Muscle layer of duodenum (tissue), 2 donors: ENCODE results near the gene GIMAP6.
A peak's percentile ranks its signal among the peaks of the same experiment; 100 is the strongest.
"Not testable (repeated sequence)": the region's sequence is repeated elsewhere in the genome, so short reads cannot be mapped to it uniquely, and the experiment has no call there.

ENCODE experiments used
- H3K27ac ChIP-seq: one replicate; pipeline ENCODE4 v1.7.0; 2013; ENCODE audit warnings: mild to moderate bottlenecking, low read length
- H3K27me3 ChIP-seq: one replicate; pipeline ENCODE4 v1.7.0; 2013; ENCODE audit warnings: low read depth, mild to moderate bottlenecking, control low read depth, low read length
- H3K36me3 ChIP-seq, 2 donors: one replicate each; pipeline ENCODE4 v1.7.0; 2013; ENCODE audit warnings: low read length in 2 of 2, control low read depth in 1 of 2, mild to moderate bottlenecking in 1 of 2; ENCODE audit not compliant: insufficient read depth in 2 of 2, control insufficient read depth in 1 of 2
- H3K4me1 ChIP-seq, 2 donors: one replicate each; pipeline ENCODE4 v1.7.0; 2013; ENCODE audit warnings: low read length in 2 of 2, mild to moderate bottlenecking in 2 of 2, control low read depth in 1 of 2, moderate library complexity in 1 of 2; ENCODE audit not compliant: insufficient read depth in 2 of 2, control insufficient read depth in 1 of 2
- H3K4me3 ChIP-seq, 2 donors: one replicate each; pipeline ENCODE4 v1.7.0; 2013; ENCODE audit warnings: low read length in 2 of 2, low read depth in 1 of 2, mild to moderate bottlenecking in 1 of 2
- H3K9me3 ChIP-seq, 2 donors: one replicate each; pipeline ENCODE4 v1.7.0; 2013; ENCODE audit warnings: low read length in 2 of 2, control low read depth in 1 of 2, mild to moderate bottlenecking in 1 of 2; ENCODE audit not compliant: control insufficient read depth in 1 of 2
- donor health status: healthy.

Gene GIMAP6

DNA sequence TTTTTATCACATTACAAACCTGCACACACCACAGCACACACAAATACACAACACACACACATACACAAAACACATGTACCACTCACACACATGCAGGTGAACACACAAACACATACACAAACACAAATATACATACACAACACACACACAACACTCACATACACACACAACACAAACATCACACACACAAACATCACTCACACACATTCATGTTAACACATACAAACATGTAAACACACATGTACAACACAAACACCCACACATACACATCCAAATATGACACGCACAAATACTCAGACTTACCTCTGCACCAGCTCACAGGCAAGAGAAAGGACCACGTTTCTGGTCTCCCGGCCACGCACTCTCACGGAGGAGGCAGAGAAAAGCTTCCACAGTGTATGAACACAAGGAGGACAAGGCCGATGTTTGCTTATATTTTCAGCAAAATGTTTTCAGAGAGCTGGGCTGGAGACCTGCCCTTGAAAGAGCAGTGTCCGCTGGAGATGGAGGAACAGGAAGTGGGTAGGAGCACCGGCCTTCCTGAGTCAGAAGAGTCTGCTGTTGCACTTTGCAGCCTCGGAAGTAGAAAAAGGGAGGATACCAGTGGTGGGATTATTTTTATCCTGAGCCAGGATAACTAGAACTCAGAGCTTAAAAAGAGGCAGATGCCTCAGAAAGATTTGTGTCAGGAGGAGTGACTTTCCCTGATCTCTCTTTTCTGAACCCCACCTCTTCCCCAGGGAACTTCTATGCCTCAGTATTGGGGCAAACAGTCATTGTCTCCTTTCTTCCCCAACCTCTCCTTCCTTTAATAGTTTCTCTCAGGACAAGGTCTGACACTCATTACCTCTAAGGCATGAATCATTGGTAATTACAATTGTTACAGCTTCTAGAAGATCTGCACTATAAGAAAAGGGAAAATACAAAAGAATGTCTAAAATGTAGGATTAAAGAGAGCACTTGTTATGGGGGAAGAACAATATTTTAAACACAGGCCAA, at the start of gene GIMAP6:
Gene GIMAP6 (minus strand): TSS at position 520 of the 999 bp plus-strand sequence. CDS start 2,243 bp downstream, outside the sequence.
- Histone ChIP-seq H3K27me3 (no peaks in the 10 kb centered on the region), H3K4me3 (peak within 1 kb of the TSS; percentile 49 to 70), H3K9me3 (no peaks in the 10 kb centered on the region), H3K27ac (peak within 1 kb of the TSS; percentile 85), H3K4me1 (no peaks in the 10 kb centered on the region), H3K36me3 (no peaks in the 10 kb centered on the region)

DNA sequence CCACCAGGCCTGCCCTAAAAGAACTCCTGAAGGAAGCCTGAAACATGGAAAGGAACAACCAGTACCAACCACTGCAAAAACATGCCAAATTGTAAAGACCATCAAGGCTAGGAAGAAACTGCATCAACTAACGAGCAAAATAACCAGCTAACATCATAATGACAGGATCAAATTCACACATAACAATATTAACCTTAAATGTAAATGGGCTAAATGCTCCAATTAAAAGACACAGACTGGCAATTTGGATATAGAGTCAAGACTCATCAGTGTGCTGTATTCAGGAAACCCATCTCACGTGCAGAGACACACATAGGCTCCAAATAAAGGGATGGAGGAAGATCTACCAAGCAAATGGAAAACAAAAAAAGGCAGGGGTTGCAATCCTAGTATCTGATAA, 48.2 kb upstream of the GIMAP6 start:
- H3K27me3 ChIP-seq, H3K36me3 ChIP-seq, H3K27ac ChIP-seq, H3K4me1 ChIP-seq, H3K4me3 ChIP-seq, H3K9me3 ChIP-seq: not testable (repeated sequence)

DNA sequence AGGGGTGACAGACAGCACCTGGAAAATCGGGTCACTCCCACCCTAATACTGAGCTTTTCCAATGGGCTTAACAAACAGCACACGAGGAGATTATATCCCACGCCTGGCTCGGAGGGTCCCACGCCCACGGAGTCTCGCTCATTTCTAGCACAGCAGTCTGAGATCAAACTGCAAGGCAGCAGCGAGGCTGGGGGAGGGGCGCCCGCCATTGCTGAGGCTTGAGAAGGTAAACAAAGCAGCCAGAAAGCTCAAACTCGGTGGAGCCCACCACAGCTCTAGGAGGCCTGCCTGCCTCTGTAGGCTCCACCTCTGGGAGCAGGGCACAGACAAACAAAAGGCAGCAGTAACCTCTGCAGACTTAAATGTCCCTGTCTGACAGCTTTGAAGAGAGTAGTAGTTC, 46.4 kb upstream of the GIMAP6 start:
- H3K27ac ChIP-seq, H3K9me3 ChIP-seq, H3K4me1 ChIP-seq, H3K4me3 ChIP-seq, H3K36me3 ChIP-seq, H3K27me3 ChIP-seq: not testable (repeated sequence)

DNA sequence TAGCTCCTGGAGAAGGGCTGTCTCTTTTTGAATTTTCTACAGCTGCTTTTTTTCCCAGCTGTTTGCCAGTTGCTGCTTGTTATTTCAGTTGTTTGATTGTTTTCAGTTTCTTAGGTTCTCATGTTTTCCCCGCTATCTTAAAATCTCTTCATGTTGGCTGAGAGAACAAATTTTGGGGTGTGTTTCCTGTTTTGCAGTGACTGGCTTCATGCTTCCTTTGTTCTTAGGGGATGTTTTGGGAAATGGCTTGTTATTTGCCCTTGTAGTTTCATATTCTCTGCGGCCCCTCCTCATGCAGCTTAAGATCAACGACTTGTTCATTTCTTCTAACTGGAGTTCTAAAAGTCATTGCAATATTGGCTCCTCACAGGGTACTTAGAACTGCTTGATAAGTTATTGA, 44.7 kb upstream of the GIMAP6 start:
- not testable (repeated sequence) for H3K9me3 ChIP-seq, H3K36me3 ChIP-seq, H3K4me1 ChIP-seq, H3K27me3 ChIP-seq, H3K27ac ChIP-seq, H3K4me3 ChIP-seq

DNA sequence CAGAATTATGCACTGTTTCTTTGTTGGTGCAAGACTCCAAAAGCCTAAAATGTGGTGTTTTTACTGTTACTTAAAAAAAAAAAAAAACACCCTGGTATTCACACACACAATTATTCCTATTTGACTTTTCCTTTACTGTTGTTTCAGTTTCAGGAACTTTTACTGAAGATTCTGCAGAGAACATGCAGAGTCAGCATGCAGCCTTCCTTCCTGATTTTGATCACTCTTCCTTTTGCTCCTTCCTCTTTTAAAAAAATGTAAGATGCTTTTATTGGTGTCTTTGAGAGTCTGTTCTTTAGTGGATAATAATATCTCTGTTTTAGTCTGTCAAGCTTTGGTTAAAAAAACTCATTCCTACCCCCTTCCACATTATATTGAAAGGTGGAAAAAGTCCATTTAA, 44.1 kb upstream of the GIMAP6 start:
- not testable (repeated sequence) for H3K36me3 ChIP-seq, H3K27ac ChIP-seq, H3K4me3 ChIP-seq, H3K9me3 ChIP-seq, H3K4me1 ChIP-seq, H3K27me3 ChIP-seq

DNA sequence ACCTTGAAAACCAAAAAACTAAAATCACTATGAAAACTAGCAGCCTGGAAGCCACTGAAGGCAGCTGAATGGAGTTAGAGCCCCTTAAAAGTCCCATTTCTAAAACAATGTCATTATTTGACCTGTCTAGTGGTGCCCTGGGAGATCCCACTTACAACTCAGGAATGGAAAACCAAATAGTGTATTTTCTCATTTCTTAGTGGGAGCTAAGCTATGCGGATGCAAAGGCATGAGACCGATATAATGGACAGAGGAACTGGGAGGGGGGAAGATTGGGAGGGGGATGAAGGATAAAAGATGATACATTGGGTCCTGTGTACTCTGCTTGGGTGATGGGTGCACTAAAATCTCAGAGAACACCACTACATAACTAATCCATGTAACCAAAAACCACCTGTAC, 43.5 kb upstream of the GIMAP6 start:
- no peaks in the 10 kb centered on the region for H3K9me3 ChIP-seq
- H3K27me3 ChIP-seq = no peaks in the 10 kb centered on the region
- no peaks in the 10 kb centered on the region for H3K36me3 ChIP-seq
- H3K27ac ChIP-seq = no peak overlapping the region
- peaks cover 0 to 5% of the 10 kb centered on the region in 2 donors for H3K4me1 ChIP-seq
- H3K4me3 ChIP-seq = no peak overlapping the region

DNA sequence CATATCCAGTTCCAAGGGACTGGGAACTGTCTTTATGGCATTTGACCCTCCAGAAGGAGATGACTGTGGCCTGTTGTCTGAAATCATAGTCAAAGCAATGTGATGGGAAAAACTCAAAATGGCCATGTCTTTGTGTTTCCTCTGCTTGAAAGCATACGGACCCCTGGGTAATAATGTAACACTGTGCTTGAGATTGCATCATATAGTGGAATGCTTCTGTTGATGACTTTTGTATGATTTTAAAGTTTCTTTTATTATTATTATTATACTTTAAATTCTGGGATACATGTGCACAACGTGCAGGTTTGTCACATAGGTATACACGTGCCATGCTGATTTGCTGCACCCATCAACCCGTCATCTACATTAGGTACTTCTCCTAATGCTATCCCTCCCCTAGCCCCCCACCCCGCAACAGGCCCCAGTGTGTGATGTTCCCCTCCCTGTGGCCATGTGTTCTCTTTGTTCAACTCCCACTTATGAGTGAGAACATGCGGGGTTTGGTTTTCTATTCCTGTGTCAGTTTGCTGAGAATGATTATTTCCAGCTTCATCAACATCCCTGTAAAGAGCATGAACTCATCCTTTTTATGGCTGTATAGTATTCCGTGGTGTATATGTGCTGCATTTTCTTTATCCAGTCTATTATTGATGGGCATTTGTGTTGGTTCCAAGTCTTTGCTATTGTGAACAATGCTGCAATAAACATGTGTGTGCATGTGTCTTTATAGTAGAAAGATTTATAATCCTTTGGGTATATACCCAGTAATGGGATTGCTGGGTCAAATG, 39.8 kb upstream of the GIMAP6 start:
- not testable (repeated sequence) for H3K4me3 ChIP-seq, H3K27me3 ChIP-seq, H3K4me1 ChIP-seq, H3K36me3 ChIP-seq, H3K9me3 ChIP-seq, H3K27ac ChIP-seq

DNA sequence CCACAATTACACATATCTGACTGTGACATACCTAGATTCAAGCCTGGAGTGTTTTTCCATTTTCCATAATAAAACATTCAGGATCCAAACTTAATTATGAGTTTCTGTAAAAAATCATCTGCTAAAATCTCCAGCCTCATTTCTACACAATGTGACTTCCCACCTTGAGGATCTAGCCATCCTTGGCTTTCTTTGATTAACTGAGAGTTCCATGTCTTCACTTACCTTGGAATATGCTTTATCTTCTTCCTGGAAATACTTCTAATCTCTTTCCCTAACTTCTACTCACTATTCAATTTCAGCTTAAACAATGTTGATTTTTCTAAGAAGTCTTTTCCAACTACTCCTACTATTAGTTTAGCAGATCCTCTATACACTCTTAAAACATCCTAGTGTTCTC, 36.8 kb upstream of the GIMAP6 start:
- Histone ChIP-seq H3K4me1 (no peaks in the 10 kb centered on the region), H3K9me3 (no peaks in the 10 kb centered on the region), H3K27me3 (no peaks in the 10 kb centered on the region), H3K4me3 (no peak overlapping the region), H3K27ac (no peak overlapping the region), H3K36me3 (no peaks in the 10 kb centered on the region)

DNA sequence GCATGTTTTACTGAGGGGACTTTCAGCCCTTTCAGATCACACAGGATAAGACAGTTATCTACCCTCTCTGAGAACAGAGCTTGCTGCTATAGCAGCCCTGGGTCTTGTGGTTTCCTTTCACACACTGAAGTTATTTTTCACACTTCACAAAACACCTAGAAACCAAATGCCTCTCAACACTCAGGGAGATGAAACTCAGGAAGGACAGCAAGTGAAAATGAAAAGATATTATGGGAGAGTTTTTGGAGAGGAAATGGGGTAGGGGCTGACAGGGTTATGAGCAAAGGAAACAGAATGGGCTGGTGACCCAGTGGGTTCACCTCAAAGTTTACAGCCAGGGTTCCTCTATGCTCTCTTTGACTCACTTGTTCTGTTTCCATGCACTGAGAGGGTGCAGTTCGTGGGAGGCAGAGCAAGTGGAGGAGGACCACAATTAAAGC, 36.3 kb upstream of the GIMAP6 start:
- H3K4me1 ChIP-seq = no peaks in the 10 kb centered on the region
- H3K27me3 ChIP-seq = no peaks in the 10 kb centered on the region
- H3K4me3 ChIP-seq = no peak overlapping the region

DNA sequence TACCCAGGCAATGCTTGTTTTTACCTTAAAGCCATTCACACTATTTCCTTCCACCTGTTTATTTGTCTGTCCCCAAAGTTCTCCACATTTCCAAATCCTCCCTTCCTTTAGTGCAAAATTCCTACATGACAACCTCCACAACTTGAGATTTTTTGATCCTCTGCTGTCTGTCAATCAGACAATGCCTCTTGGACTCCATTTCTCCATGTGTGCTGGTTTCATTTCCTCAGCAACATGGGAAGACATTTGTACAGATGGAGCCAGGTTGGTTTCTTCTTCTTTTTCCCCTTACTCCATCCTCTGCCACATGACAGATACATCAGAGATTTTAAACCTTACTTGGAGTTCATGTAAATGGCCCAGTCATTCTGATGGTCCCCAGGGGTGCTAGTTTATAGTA, 34.2 kb upstream of the GIMAP6 start:
- H3K4me1 ChIP-seq = no peaks in the 10 kb centered on the region
- H3K36me3 ChIP-seq = no peaks in the 10 kb centered on the region
- H3K27me3 ChIP-seq = no peaks in the 10 kb centered on the region
- no peak overlapping the region for H3K27ac ChIP-seq
- H3K4me3 ChIP-seq = no peak overlapping the region
- H3K9me3 ChIP-seq = no peaks in the 10 kb centered on the region

More for the DNA sequence above, 36.3 kb upstream of the GIMAP6 start:
- Histone ChIP-seq H3K9me3 (no peaks in the 10 kb centered on the region), H3K36me3 (no peaks in the 10 kb centered on the region), H3K27ac (no peak overlapping the region)

DNA sequence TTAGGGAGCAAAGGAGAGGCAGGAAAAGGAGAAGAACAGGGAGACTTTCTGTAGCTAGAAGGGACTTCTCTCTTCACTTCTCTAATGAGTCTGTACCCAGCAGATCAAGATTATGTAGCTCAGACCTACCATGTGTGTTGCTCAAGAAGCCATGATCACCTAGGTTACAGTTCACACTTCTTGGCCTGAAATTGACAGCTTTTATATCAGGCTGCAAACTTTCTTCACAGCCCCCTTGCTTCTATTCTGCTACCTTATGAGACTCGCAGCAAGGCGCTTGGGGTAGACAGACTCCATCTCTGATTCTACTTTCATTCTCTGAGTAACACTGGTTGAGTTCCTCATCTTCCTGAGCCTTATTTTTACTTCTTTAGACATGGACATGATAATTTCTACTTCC, 33.7 kb upstream of the GIMAP6 start:
- no peaks in the 10 kb centered on the region for H3K9me3 ChIP-seq
- H3K4me3 ChIP-seq = no peak overlapping the region
- H3K4me1 ChIP-seq = no peaks in the 10 kb centered on the region
- no peaks in the 10 kb centered on the region for H3K27me3 ChIP-seq
- no peak overlapping the region for H3K27ac ChIP-seq
- H3K36me3 ChIP-seq = no peaks in the 10 kb centered on the region
